Breast epithelium (tissue), 3 donors: Measurements from ENCODE around the gene PIAS1.

Source experiments
- CTCF ChIP-seq, 3 donors: fragments of 450-650 bp; IDR thresholded peaks; one replicate each; pipeline ENCODE4 v1.5.1; 2016 to 2017; ENCODE audit warnings: antibody characterized with exemption in 3 of 3, mild to moderate bottlenecking in 3 of 3, moderate library complexity in 3 of 3
- POLR2A ChIP-seq: fragments of 450-650 bp; IDR thresholded peaks from one replicate; pipeline ENCODE4 v1.6.1; 2016; ENCODE audit warnings: antibody characterized with exemption, mild to moderate bottlenecking, moderate library complexity
- POLR2AphosphoS5 ChIP-seq, 3 donors: sonication (generic); formaldehyde crosslinking; IDR thresholded peaks; one replicate each; pipeline ENCODE4 v1.6.1; 2017; ENCODE audit warnings: antibody characterized with exemption in 3 of 3

- TF ChIP-seq POLR2A: no peak
- TF ChIP-seq CTCF (IDR thresholded peaks at IDR 0.05): no peak
- no peak for TF ChIP-seq POLR2AphosphoS5 (IDR thresholded peaks at IDR 0.05)
These were observed 8.5 kb upstream of the PIAS1 start for GRCh38 chr15:68045289-68046265.
